Middle frontal gyrus (tissue), 1 donor: Measurements from ENCODE around the gene XRCC3.
"Not testable (repeated sequence)": the region's sequence is repeated elsewhere in the genome, so short reads cannot be mapped to it uniquely, and the experiment has no call there.

Source experiments
- DNase-seq: peaks from one replicate; pipeline ENCODE4 v3.0.0-alpha.2; 2015; ENCODE audit warnings: low spot score; ENCODE audit errors: extremely low spot score

The XRCC3 gene

GRCh38 chr14:103695296-103696069 lies 19.8 kb downstream of the XRCC3 start:
- DNase-seq, result no peak

DNA sequence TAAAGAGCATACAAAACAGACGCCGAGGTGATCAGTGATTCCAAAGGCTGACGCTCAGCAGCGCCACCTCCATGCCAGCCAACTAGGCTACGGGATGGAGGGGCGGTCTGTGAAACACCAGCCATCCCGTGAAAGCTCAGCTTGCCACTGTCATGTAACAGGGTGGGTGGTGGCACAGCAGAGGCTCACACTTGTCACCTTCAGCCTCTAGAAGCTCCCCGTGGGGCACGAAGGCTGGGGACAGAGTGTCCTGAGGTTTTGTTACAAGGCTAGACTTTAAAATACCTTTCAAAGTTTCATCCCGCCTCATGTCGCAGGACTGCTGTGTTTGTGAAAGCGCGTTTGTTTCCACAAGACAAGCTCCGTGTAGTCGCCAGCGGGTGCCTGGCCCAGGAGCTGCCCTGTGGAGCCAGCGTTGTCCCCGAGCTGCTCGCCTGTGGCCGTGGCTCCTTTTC lies 20.7 kb downstream of the XRCC3 start:
- DNase-seq, result no peak

DNA sequence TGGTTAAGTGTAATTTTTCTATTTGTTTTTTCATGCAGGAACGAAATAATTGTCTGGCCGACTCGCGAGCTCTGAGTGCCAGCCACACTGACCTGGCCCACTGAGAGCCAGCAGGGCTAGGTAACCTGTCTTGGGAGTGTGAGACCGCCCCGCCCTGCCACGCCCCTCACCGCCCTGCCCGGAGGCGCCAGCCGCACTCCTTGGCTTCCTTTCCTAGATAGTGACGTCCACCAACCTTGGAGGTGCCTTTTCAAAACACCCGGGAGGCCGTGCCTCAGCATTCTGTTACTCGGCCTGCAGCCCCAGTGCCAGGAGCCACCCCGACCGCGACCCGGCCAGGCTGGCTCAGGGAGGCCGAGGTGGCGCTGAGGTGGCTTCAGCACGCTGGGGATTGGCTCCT lies 21.7 kb downstream of the XRCC3 start:
- DNase-seq, result no peak

GRCh38 chr14:103692871-103693270 lies 22.4 kb downstream of the XRCC3 start:
- DNase-seq, result no peak

DNA sequence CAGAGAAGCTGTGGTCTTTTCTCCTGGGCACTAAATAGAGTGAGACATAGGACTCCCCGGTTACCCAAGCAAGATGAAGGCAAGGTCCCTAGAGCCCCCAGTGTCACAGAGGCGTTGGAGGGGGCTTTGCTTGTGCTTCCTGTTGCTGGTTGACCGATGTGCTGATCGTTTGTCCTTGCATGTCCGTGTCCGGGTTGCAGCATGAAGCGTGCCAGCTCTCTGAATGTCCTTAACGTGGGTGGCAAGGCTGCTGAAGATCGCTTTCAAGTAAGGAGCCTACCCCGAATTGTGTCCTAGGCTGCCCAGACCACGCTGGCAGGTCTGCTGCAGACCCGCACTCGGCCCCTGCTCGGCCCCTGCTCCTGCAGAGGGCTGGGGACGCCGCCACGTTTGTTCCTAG lies 23.1 kb downstream of the XRCC3 start:
- DNase-seq, result no peak

GRCh38 chr14:103691655-103692054 lies 23.6 kb downstream of the XRCC3 start:
- not testable (repeated sequence) for DNase-seq

DNA sequence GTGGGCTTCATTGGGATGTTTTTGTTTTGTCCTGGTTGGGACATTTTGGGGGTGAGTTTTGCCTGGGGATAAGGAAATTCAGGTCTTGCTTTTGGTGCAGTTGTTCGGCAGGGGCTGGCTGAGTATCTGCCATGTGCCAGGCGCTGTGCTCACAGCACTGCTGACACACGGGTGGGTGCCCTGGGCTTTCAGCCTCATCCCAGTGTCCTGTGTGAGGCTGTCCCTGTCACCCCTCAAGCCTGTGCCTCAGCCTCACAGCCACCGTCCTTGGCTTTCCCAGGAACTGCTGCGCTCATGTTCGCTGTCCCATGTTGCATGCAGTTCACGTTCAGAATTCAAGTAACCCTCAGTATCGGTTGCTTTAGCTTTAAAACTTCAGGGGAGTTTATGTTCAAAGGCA lies 24.9 kb downstream of the XRCC3 start:
- no peak for DNase-seq

DNA sequence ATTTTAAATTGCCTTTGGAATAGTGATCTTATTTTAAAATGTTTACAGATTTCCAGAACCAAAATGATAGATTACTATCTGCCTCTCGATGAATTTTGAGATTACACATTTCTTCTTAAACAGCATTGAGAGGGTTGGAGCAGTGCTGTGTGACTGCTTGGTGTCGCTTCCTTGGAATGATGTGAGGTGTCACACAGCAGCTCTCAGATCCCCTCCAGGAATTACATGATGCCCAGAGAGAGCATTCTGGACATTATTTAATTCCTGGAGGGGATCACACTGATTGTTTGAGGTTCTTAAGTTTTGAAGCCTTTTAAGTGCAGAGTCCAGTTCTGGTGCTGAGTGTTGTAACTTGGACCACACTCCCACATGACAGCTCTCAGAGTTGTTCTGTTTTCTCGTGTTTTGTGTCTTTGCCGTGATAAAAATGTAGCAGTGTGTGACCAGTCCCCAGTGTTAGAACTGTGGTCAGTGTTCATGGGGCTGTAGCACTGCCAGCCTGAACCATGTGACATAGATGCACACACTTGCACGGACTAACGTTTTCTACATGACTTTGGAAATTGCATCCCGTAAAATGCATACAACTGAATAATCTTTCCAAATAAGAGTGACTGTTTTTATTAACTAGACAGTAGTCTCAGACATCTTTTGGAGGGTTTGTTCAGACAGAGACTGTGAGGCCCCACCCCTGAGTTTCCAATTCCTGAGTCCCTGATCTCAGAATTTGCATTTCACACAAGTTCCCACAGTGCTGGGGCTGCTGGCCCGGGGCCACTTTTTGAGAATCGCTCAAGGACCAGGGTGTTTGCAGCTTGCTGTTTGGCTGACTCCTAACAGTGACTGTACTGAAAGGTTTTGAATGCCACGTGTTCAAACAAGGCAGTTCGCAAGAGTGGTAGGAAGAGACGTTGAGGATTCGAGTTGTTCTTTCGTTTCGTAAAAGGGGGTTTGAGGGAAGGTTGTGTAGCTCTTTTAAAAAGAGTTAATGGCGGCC lies 26.0 kb downstream of the XRCC3 start:
- DNase-seq, result no peak

- DNase-seq, result no peak
Measured at GRCh38 chr14:103688441-103688840, 26.8 kb downstream of the XRCC3 start.

- no peak for DNase-seq
Measured at GRCh38 chr14:103687712-103688111, 27.5 kb downstream of the XRCC3 start.

- no peak for DNase-seq
Measured at GRCh38 chr14:103686831-103687485, 28.3 kb downstream of the XRCC3 start.

DNA sequence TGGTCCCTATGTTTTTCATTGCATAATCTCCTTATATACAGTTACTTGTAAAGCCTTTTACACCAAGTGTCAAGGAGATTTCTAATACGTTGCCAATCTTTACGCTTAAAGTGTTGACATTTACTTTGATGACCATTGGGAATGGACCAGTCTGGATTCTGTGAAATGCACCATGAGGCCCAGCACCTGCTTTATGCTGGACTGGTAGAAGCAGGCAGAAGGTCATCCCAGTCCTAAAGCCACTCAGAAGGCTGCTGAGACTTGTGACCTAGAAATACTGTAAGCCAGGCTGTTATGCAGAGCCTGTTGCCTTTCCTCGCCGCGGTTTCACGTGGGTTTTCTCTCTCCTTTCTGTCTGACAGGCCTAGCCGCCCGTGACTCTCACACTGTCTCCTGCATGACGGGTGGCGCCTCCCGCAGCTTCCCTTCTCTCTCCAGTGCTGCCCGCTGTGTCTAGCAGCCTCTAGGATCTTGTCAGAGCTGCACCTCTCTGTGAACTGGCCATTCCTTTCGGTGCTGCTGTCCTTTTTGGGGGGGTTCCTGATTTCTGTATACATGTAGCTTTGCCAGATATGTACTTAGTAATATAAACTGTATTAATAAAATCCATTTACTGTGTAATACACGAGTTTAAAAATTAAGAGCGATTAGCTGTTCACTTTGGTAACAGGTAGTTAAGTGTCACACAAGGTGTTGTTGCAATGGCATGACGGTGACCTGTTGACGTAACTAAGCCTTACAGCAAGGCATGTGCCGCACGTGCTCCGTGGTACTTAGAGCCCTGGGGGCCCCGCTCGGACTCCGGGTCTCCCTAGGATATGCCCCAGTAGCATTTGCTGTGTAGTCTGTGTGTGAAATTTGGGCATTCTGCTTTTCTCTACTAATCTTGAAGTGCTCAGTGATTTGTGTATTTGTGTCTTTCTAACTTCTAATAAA lies 29.7 kb downstream of the XRCC3 start:
- DNase-seq, result no peak

GRCh38 chr14:103684871-103685270 lies 30.4 kb downstream of the XRCC3 start:
- DNase-seq, result no peak

DNA sequence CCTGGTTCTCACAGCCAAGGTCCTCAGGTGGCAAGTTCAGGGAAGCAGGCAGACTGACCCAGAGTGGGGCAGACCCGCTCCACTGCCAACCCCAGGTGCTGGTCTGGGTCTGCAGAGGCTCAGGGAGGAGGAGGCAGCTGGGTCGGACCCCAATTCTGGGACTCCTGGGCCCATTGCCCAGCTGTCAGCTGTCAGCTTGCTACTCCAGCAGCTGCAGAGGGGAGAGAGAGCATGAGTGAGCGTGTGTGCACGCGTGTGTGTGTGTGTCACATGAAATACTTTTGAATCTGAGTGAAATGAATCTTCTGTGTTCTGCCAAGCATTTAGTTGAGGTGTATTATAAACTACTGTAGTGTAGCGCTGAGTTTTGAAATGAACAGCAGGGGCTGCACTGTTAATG lies 30.8 kb downstream of the XRCC3 start:
- DNase-seq, result no peak

GRCh38 chr14:103683139-103683538 lies 32.1 kb downstream of the XRCC3 start:
- DNase-seq, result no peak

- DNase-seq, result no peak
Measured at GRCh38 chr14:103680491-103681231, 34.6 kb downstream of the XRCC3 start.

DNA sequence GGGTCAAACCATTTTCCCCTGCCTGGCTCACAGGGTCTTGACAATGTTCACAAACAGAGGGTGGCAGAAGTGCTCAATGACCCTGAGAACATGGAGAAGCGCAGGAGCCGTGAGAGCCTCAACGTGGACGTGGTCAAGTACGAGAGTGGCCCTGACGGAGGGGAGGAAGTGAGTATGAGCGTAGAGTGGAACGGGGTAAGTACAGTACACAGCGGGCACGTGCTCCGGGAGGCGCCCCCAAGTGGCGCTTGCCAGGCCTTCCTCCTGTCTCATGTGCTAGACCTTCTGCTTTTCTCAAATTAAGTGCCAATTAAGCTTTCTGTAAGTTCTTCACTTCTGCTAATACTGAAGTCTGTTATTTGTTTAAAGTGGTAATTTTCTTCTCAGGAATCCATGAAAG lies 35.9 kb downstream of the XRCC3 start:
- DNase-seq, result no peak

DNA sequence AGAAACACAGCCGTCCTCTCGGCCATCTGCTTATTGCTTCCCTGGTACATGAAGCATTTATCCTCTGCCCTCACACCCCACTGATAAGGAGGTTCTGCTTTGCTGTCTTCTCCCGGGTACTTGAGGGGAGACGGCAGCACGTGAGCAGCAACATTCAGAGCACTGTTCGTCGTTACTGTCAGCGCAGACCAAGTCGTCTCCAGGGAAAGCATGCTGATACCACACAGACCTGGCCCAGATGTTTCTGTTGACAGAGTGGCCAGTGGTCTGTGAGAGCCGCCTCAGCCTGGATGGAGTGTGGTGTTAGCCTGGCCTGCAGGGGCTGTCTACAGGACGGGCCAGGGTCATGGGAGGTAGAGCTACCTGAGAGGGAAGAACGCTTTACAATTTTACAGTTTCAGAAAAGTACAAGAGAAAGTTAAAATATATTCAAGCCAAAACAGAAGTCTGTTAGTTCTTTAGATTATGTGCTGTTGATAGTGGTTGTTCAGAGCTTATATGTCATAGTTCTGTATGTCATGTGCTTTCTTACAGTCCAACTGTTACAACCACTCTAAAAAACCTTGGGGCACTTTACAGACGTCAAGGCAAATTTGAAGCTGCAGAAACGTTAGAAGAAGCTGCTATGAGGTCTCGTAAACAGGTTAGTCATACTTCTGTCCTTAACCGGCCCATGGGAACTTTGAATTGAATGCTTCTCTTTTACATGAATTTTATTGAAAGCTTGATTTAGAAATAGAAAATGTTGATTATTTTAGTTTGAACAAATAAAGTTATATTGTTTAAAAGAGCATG lies 38.2 kb downstream of the XRCC3 start:
- no peak for DNase-seq

DNA sequence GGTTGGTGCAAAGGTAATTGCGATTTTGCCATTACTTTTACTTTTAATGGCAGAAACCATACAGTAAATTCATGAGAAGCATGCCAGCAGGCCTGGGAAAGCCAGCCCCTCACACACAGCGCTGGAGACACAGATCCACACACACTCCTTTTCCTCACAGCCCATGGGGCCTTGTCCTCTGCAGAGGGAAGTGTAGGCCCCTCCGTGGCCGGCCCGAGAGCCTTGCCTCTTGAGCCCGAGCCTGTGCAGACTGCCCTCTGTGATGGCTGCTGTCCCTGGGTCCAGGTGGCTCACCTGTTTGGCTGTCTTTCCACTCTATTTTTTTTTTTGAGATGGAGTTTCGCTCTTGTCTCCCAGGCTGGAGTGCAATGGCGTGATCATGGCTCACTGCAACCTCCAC lies 39.3 kb downstream of the XRCC3 start:
- DNase-seq, result no peak
